Measurements from ENCODE around the gene KRT79.
A peak's percentile ranks its signal among the peaks of the same experiment; 100 is the strongest.
"Not testable (repeated sequence)": the region's sequence is repeated elsewhere in the genome, so short reads cannot be mapped to it uniquely, and the experiment has no call there.

KRT79 gene

GRCh38 chr12:52833922-52834726 is at the start of gene KRT79:
KRT79 (minus strand) TSS chr12:52834311; CDS start chr12:52834260, 51 bp downstream.
- Histone ChIP-seq H3K36me3 (ENCODE audit: control insufficient read depth in 1 of 2, insufficient read depth in 2 of 2, low read length in 2 of 2) (no peaks in the 10 kb centered on the region), H3K4me1 (ENCODE audit: control insufficient read depth in 1 of 2, insufficient read depth in 2 of 2, low read length in 2 of 2) (no peaks in the 10 kb centered on the region), H3K4me3 (ENCODE audit: low read depth in 1 of 2, low read length in 2 of 2) (no peak within 1 kb of the TSS), H3K27ac (ENCODE audit: low read length) (no peak within 1 kb of the TSS), H3K9me3 (ENCODE audit: control insufficient read depth in 1 of 2, low read length in 2 of 2) (no peaks in the 10 kb centered on the region), H3K27me3 (ENCODE audit: low read depth, low read length) (no peaks in the 10 kb centered on the region)

- not testable (repeated sequence) for H3K27ac ChIP-seq (ENCODE audit: low read length); H3K36me3 ChIP-seq (ENCODE audit: control insufficient read depth in 1 of 2, insufficient read depth in 2 of 2, low read length in 2 of 2); H3K4me3 ChIP-seq (ENCODE audit: low read depth in 1 of 2, low read length in 2 of 2); H3K9me3 ChIP-seq (ENCODE audit: control insufficient read depth in 1 of 2, low read length in 2 of 2); H3K27me3 ChIP-seq (ENCODE audit: low read depth, low read length)
- H3K4me1 ChIP-seq (ENCODE audit: control insufficient read depth in 1 of 2, insufficient read depth in 2 of 2, low read length in 2 of 2) = peaks cover 0 to 15% of the 10 kb centered on the region in 2 donors
These were observed 46.4 kb upstream of the KRT79 start for GRCh38 chr12:52880499-52880898.

- no peak overlapping the region for H3K27ac ChIP-seq (ENCODE audit: low read length)
- H3K4me3 ChIP-seq (ENCODE audit: low read depth in 1 of 2, low read length in 2 of 2) = no peak overlapping the region
These were observed 45.6 kb upstream of the KRT79 start for GRCh38 chr12:52879394-52880351.

GRCh38 chr12:52878507-52879393 is 44.6 kb upstream of the KRT79 start:
- Histone ChIP-seq H3K36me3 (ENCODE audit: control insufficient read depth in 1 of 2, insufficient read depth in 2 of 2, low read length in 2 of 2) (no peaks in the 10 kb centered on the region), H3K4me1 (ENCODE audit: control insufficient read depth in 1 of 2, insufficient read depth in 2 of 2, low read length in 2 of 2) (peaks cover 8 to 18% of the 10 kb centered on the region in 2 donors), H3K27ac (ENCODE audit: low read length) (no peak overlapping the region), H3K9me3 (ENCODE audit: control insufficient read depth in 1 of 2, low read length in 2 of 2) (no peaks in the 10 kb centered on the region), H3K4me3 (ENCODE audit: low read depth in 1 of 2, low read length in 2 of 2) (no peak overlapping the region), H3K27me3 (ENCODE audit: low read depth, low read length) (no peaks in the 10 kb centered on the region)

More at GRCh38 chr12:52879394-52880351, 45.6 kb upstream of the KRT79 start:
- H3K27me3 ChIP-seq (ENCODE audit: low read depth, low read length) = no peaks in the 10 kb centered on the region
- H3K36me3 ChIP-seq (ENCODE audit: control insufficient read depth in 1 of 2, insufficient read depth in 2 of 2, low read length in 2 of 2) = no peaks in the 10 kb centered on the region
- H3K4me1 ChIP-seq (ENCODE audit: control insufficient read depth in 1 of 2, insufficient read depth in 2 of 2, low read length in 2 of 2) = peaks cover 4 to 15% of the 10 kb centered on the region in 2 donors
- no peaks in the 10 kb centered on the region for H3K9me3 ChIP-seq (ENCODE audit: control insufficient read depth in 1 of 2, low read length in 2 of 2)

GRCh38 chr12:52877242-52877641 is 43.1 kb upstream of the KRT79 start:
- no peaks in the 10 kb centered on the region for H3K36me3 ChIP-seq (ENCODE audit: control insufficient read depth in 1 of 2, insufficient read depth in 2 of 2, low read length in 2 of 2)
- H3K27me3 ChIP-seq (ENCODE audit: low read depth, low read length) = no peaks in the 10 kb centered on the region
- H3K27ac ChIP-seq (ENCODE audit: low read length) = no peak overlapping the region
- peaks cover 12 to 20% of the 10 kb centered on the region in 2 donors for H3K4me1 ChIP-seq (ENCODE audit: control insufficient read depth in 1 of 2, insufficient read depth in 2 of 2, low read length in 2 of 2)
- no peak overlapping the region for H3K4me3 ChIP-seq (ENCODE audit: low read depth in 1 of 2, low read length in 2 of 2)
- no peaks in the 10 kb centered on the region for H3K9me3 ChIP-seq (ENCODE audit: control insufficient read depth in 1 of 2, low read length in 2 of 2)

GRCh38 chr12:52876372-52876771 is 42.3 kb upstream of the KRT79 start:
- Histone ChIP-seq H3K4me3 (ENCODE audit: low read depth in 1 of 2, low read length in 2 of 2) (no peak overlapping the region), H3K4me1 (ENCODE audit: control insufficient read depth in 1 of 2, insufficient read depth in 2 of 2, low read length in 2 of 2) (peaks cover 16 to 20% of the 10 kb centered on the region in 2 donors), H3K36me3 (ENCODE audit: control insufficient read depth in 1 of 2, insufficient read depth in 2 of 2, low read length in 2 of 2) (no peaks in the 10 kb centered on the region), H3K27ac (ENCODE audit: low read length) (no peak overlapping the region), H3K27me3 (ENCODE audit: low read depth, low read length) (no peaks in the 10 kb centered on the region), H3K9me3 (ENCODE audit: control insufficient read depth in 1 of 2, low read length in 2 of 2) (no peaks in the 10 kb centered on the region)

GRCh38 chr12:52874573-52875435 is 40.7 kb upstream of the KRT79 start:
- H3K27ac ChIP-seq (ENCODE audit: low read length) = peak overlapping the region; percentile 67
- H3K4me3 ChIP-seq (ENCODE audit: low read depth in 1 of 2, low read length in 2 of 2) = no peak overlapping the region
- H3K27me3 ChIP-seq (ENCODE audit: low read depth, low read length) = no peaks in the 10 kb centered on the region
- H3K4me1 ChIP-seq (ENCODE audit: control insufficient read depth in 1 of 2, insufficient read depth in 2 of 2, low read length in 2 of 2) = peaks cover 21 to 26% of the 10 kb centered on the region in 2 donors
- H3K9me3 ChIP-seq (ENCODE audit: control insufficient read depth in 1 of 2, low read length in 2 of 2) = no peaks in the 10 kb centered on the region
- H3K36me3 ChIP-seq (ENCODE audit: control insufficient read depth in 1 of 2, insufficient read depth in 2 of 2, low read length in 2 of 2) = no peaks in the 10 kb centered on the region

GRCh38 chr12:52873832-52874572 is 39.9 kb upstream of the KRT79 start:
- peak overlapping the region; percentile 85 for H3K27ac ChIP-seq (ENCODE audit: low read length)
- peak overlapping the region; percentile 45 to 46 for H3K4me3 ChIP-seq (ENCODE audit: low read depth in 1 of 2, low read length in 2 of 2)
- no peaks in the 10 kb centered on the region for H3K27me3 ChIP-seq (ENCODE audit: low read depth, low read length)
- peaks cover 18 to 21% of the 10 kb centered on the region in 2 donors for H3K4me1 ChIP-seq (ENCODE audit: control insufficient read depth in 1 of 2, insufficient read depth in 2 of 2, low read length in 2 of 2)
- H3K9me3 ChIP-seq (ENCODE audit: control insufficient read depth in 1 of 2, low read length in 2 of 2) = no peaks in the 10 kb centered on the region
- H3K36me3 ChIP-seq (ENCODE audit: control insufficient read depth in 1 of 2, insufficient read depth in 2 of 2, low read length in 2 of 2) = no peaks in the 10 kb centered on the region

- H3K4me3 ChIP-seq (ENCODE audit: low read depth in 1 of 2, low read length in 2 of 2) = peak overlapping the region; percentile 45 to 46
- peaks cover 13 to 21% of the 10 kb centered on the region in 2 donors for H3K4me1 ChIP-seq (ENCODE audit: control insufficient read depth in 1 of 2, insufficient read depth in 2 of 2, low read length in 2 of 2)
- H3K9me3 ChIP-seq (ENCODE audit: control insufficient read depth in 1 of 2, low read length in 2 of 2) = no peaks in the 10 kb centered on the region
- H3K27me3 ChIP-seq (ENCODE audit: low read depth, low read length) = no peaks in the 10 kb centered on the region
- peak overlapping the region; percentile 85 for H3K27ac ChIP-seq (ENCODE audit: low read length)
- no peaks in the 10 kb centered on the region for H3K36me3 ChIP-seq (ENCODE audit: control insufficient read depth in 1 of 2, insufficient read depth in 2 of 2, low read length in 2 of 2)
These were observed 39.4 kb upstream of the KRT79 start for GRCh38 chr12:52873513-52873831.

Data from muscle layer of duodenum (tissue), 2 donors.